MM.1S (cell line): Measurements from ENCODE around the gene GSTP1.
"Not testable (repeated sequence)": the region's sequence is repeated elsewhere in the genome, so short reads cannot be mapped to it uniquely, and the experiment has no call there.

Source experiments
- DNase-seq: peaks from one replicate; pipeline ENCODE4 v3.0.0-alpha.2; 2015
- H2AFZ ChIP-seq: fragments of 300-600 bp; sonication (generic); 2 replicates; pipeline ENCODE4 v1.6.0; 2016; ENCODE audit warnings: antibody characterized with exemption, low read length
- H3F3A ChIP-seq: fragments of 300-600 bp; sonication (generic); 2 replicates; pipeline ENCODE4 v1.6.1; 2016; ENCODE audit warnings: mild to moderate bottlenecking, antibody characterized with exemption, low read length, moderate library complexity, mixed read lengths; ENCODE audit not compliant: insufficient read depth
- H3K27ac ChIP-seq: fragments of 300-600 bp; sonication (generic); 2 replicates; pipeline ENCODE4 v1.5.1; 2016; ENCODE audit warnings: mild to moderate bottlenecking, low read length
- H3K27me3 ChIP-seq: fragments of 300-600 bp; sonication (generic); replicated peaks from 2 replicates; pipeline ENCODE4 v1.6.0; 2016; ENCODE audit warnings: low read length; ENCODE audit not compliant: insufficient read depth
- H3K36me3 ChIP-seq: fragments of 300-600 bp; sonication (generic); replicated peaks from 2 replicates; pipeline ENCODE4 v1.6.1; 2016; ENCODE audit warnings: mild to moderate bottlenecking, low read length, mixed read lengths; ENCODE audit not compliant: insufficient read depth
- H3K4me1 ChIP-seq: fragments of 300-600 bp; sonication (generic); 2 replicates; pipeline ENCODE4 v1.6.1; 2016; ENCODE audit warnings: low read length, mixed read lengths
- H3K4me2 ChIP-seq: fragments of 300-600 bp; sonication (generic); 2 replicates; pipeline ENCODE4 v1.6.0; 2016; ENCODE audit warnings: low read depth, low read length
- H3K4me3 ChIP-seq: fragments of 300-600 bp; sonication (generic); 2 replicates; pipeline ENCODE4 v1.5.1; 2016; ENCODE audit warnings: low read length, mixed read lengths
- H3K79me2 ChIP-seq: fragments of 300-600 bp; sonication (generic); 2 replicates; pipeline ENCODE4 v1.6.1; 2016; ENCODE audit warnings: mixed run types, low read length, mixed read lengths
- H3K9ac ChIP-seq: fragments of 300-600 bp; sonication (generic); 2 replicates; pipeline ENCODE4 v1.6.1; 2016; ENCODE audit warnings: low read length, mixed read lengths
- H3K9me2 ChIP-seq: fragments of 300-600 bp; sonication (generic); replicated peaks from 2 replicates; pipeline ENCODE4 v1.6.1; 2016; ENCODE audit warnings: mild to moderate bottlenecking, low read length, mixed read lengths; ENCODE audit not compliant: insufficient read depth
- H3K9me3 ChIP-seq: fragments of 300-600 bp; sonication (generic); replicated peaks from 2 replicates; pipeline ENCODE4 v1.6.1; 2016; ENCODE audit warnings: mild to moderate bottlenecking, low read length, mixed read lengths; ENCODE audit not compliant: insufficient read depth
- H4K20me1 ChIP-seq: fragments of 300-600 bp; sonication (generic); 2 replicates; pipeline ENCODE4 v1.6.1; 2016; ENCODE audit warnings: mild to moderate bottlenecking, low read length, moderate library complexity, mixed read lengths; ENCODE audit not compliant: insufficient read depth
- CTCF ChIP-seq: fragments of 300-600 bp; sonication (generic); IDR thresholded peaks from 2 replicates; pipeline ENCODE4 v1.5.1; 2016; ENCODE audit warnings: antibody characterized with exemption, low read length, mixed read lengths
- EZH2 ChIP-seq: fragments of 300-600 bp; sonication (generic); optimal IDR thresholded peaks from 2 replicates; pipeline ENCODE3; 2017; ENCODE audit warnings: low read depth, mild to moderate bottlenecking, antibody characterized with exemption, low read length, mixed read lengths
- EZH2phosphoT487 ChIP-seq: fragments of 300-600 bp; sonication (generic); IDR thresholded peaks from 2 replicates; pipeline ENCODE4 v1.6.1; 2018; ENCODE audit warnings: antibody characterized with exemption, low read length

Gene GSTP1

GRCh38 chr11:67616431-67617242 is 33.0 kb downstream of the GSTP1 start:
- H3K4me2 ChIP-seq = no peak overlapping the region
- TF ChIP-seq CTCF = no peak
- no peak for TF ChIP-seq EZH2
- no peak for TF ChIP-seq EZH2phosphoT487
- H3K9me3 ChIP-seq = no peaks in the 10 kb centered on the region
- no peaks in the 10 kb centered on the region for H4K20me1 ChIP-seq
- peaks cover 16% of the 10 kb centered on the region for H3F3A ChIP-seq
- H3K27ac ChIP-seq = no peak overlapping the region
- DNase-seq = no peak
- peaks cover 24% of the 10 kb centered on the region for H3K4me1 ChIP-seq
- H2AFZ ChIP-seq = no peak overlapping the region
- H3K27me3 ChIP-seq = no peaks in the 10 kb centered on the region
- H3K9ac ChIP-seq = no peak overlapping the region
- H3K9me2 ChIP-seq = no peaks in the 10 kb centered on the region
- no peak overlapping the region for H3K4me3 ChIP-seq
- no peaks in the 10 kb centered on the region; the same call in 1 of the 2 replicates for H3K36me3 ChIP-seq
- H3K79me2 ChIP-seq = no peaks in the 10 kb centered on the region

GRCh38 chr11:67617243-67617953 is 33.8 kb downstream of the GSTP1 start:
- no peaks in the 10 kb centered on the region for H3K79me2 ChIP-seq
- peaks cover 16% of the 10 kb centered on the region for H3F3A ChIP-seq
- DNase-seq = no peak
- TF ChIP-seq EZH2 (no peak), EZH2phosphoT487 (no peak), CTCF (no peak)
- H4K20me1 ChIP-seq = no peaks in the 10 kb centered on the region
- no peak overlapping the region for H3K9ac ChIP-seq
- H3K9me2 ChIP-seq = no peaks in the 10 kb centered on the region
- H2AFZ ChIP-seq = no peak overlapping the region
- peaks cover 24% of the 10 kb centered on the region for H3K4me1 ChIP-seq
- no peak overlapping the region for H3K4me2 ChIP-seq
- no peaks in the 10 kb centered on the region for H3K27me3 ChIP-seq
- H3K9me3 ChIP-seq = no peaks in the 10 kb centered on the region
- H3K4me3 ChIP-seq = no peak overlapping the region
- H3K36me3 ChIP-seq = no peaks in the 10 kb centered on the region
- H3K27ac ChIP-seq = no peak overlapping the region

- not testable (repeated sequence) for H3K9ac ChIP-seq, H3K27me3 ChIP-seq, H3K79me2 ChIP-seq, H3F3A ChIP-seq, H3K4me2 ChIP-seq, H3K9me2 ChIP-seq, H4K20me1 ChIP-seq, H3K36me3 ChIP-seq, H3K9me3 ChIP-seq, H2AFZ ChIP-seq, H3K4me3 ChIP-seq, DNase-seq, H3K27ac ChIP-seq
- peaks cover 11% of the 10 kb centered on the region for H3K4me1 ChIP-seq
Measured at GRCh38 chr11:67618901-67619659, 35.5 kb downstream of the GSTP1 start.

GRCh38 chr11:67619683-67620618 is 36.3 kb downstream of the GSTP1 start:
- not testable (repeated sequence) for H3K4me1 ChIP-seq, H3K9me2 ChIP-seq, H3K27me3 ChIP-seq, H3F3A ChIP-seq, H3K4me3 ChIP-seq, H3K79me2 ChIP-seq, H3K27ac ChIP-seq, H2AFZ ChIP-seq, H3K36me3 ChIP-seq, H3K9me3 ChIP-seq, DNase-seq, H3K9ac ChIP-seq, H4K20me1 ChIP-seq, H3K4me2 ChIP-seq

GRCh38 chr11:67620621-67621020 is 37.0 kb downstream of the GSTP1 start:
- not testable (repeated sequence) for H3K27ac ChIP-seq, H3F3A ChIP-seq, H3K27me3 ChIP-seq, DNase-seq, H3K4me1 ChIP-seq, H3K4me3 ChIP-seq, H3K36me3 ChIP-seq, H3K4me2 ChIP-seq, H3K9me2 ChIP-seq, H4K20me1 ChIP-seq, H3K79me2 ChIP-seq, H3K9ac ChIP-seq, H2AFZ ChIP-seq, H3K9me3 ChIP-seq
